GM23248 (cell line): ENCODE measurements around the gene SLC25A22. TPM values are rescaled to one million over a fixed set of nuclear protein-coding genes. Genes with fewer than 3 reads are reported as not detected.

Source experiments
- DNase-seq: peaks from one replicate; pipeline ENCODE4 v3.0.0-alpha.2; 2015
- H2AFZ ChIP-seq: fragments of 200-600 bp; sonication (generic); 2 replicates; pipeline ENCODE4 v1.6.1; 2016; ENCODE audit warnings: antibody characterized with exemption
- H3F3A ChIP-seq: fragments of 200-600 bp; sonication (generic); 2 replicates; pipeline ENCODE4 v1.6.1; 2016; ENCODE audit warnings: mild to moderate bottlenecking, antibody characterized with exemption, mixed run types; ENCODE audit not compliant: insufficient read depth
- H3K27ac ChIP-seq: fragments of 200-600 bp; sonication (generic); 2 replicates; pipeline ENCODE4 v1.5.1; 2016; ENCODE audit warnings: mild to moderate bottlenecking
- H3K27me3 ChIP-seq: fragments of 200-600 bp; sonication (generic); replicated peaks from 2 replicates; pipeline ENCODE4 v1.6.1; 2016; ENCODE audit warnings: mild to moderate bottlenecking; ENCODE audit not compliant: insufficient read depth
- H3K36me3 ChIP-seq: fragments of 200-600 bp; sonication (generic); 2 replicates; pipeline ENCODE4 v1.6.1; 2016; ENCODE audit warnings: low read depth, mild to moderate bottlenecking
- H3K4me1 ChIP-seq: fragments of 200-600 bp; sonication (generic); 2 replicates; pipeline ENCODE4 v1.6.1; 2016; ENCODE audit warnings: mild to moderate bottlenecking; ENCODE audit not compliant: insufficient read depth
- H3K4me2 ChIP-seq: fragments of 200-600 bp; sonication (generic); one replicate; pipeline ENCODE4 v1.6.1; 2016; ENCODE audit warnings: mild to moderate bottlenecking; ENCODE audit not compliant: unreplicated experiment
- H3K4me3 ChIP-seq: fragments of 200-600 bp; sonication (generic); 2 replicates; pipeline ENCODE4 v1.5.1; 2016; ENCODE audit warnings: mild to moderate bottlenecking
- H3K79me2 ChIP-seq: fragments of 200-600 bp; sonication (generic); 2 replicates; pipeline ENCODE4 v1.6.1; 2016; ENCODE audit warnings: mild to moderate bottlenecking; ENCODE audit not compliant: insufficient read depth
- H3K9ac ChIP-seq: fragments of 200-600 bp; sonication (generic); 2 replicates; pipeline ENCODE4 v1.6.1; 2016; ENCODE audit warnings: mild to moderate bottlenecking
- H3K9me2 ChIP-seq: fragments of 200-600 bp; sonication (generic); 2 replicates; pipeline ENCODE4 v1.6.1; 2016; ENCODE audit warnings: mixed run types, mild to moderate bottlenecking, moderate library complexity; ENCODE audit not compliant: insufficient read depth
- H3K9me3 ChIP-seq: fragments of 200-600 bp; sonication (generic); one replicate; pipeline ENCODE4 v1.6.1; 2017; ENCODE audit warnings: low read depth
- H4K20me1 ChIP-seq: fragments of 200-600 bp; sonication (generic); 2 replicates; pipeline ENCODE4 v1.6.0; 2016; ENCODE audit not compliant: insufficient read depth
- EZH2 ChIP-seq: fragments of 200-600 bp; sonication (generic); IDR thresholded peaks from 2 replicates; pipeline ENCODE4 v1.6.1; 2018; ENCODE audit warnings: antibody characterized with exemption, mild to moderate bottlenecking; ENCODE audit not compliant: insufficient read depth, poor library complexity, severe bottlenecking
- EZH2phosphoT487 ChIP-seq: fragments of 200-600 bp; sonication (generic); IDR thresholded peaks from 2 replicates; pipeline ENCODE4 v1.6.1; 2018; ENCODE audit warnings: antibody characterized with exemption, moderate library complexity, mild to moderate bottlenecking, low read depth; ENCODE audit not compliant: insufficient read depth
- WGBS, 2 experiments: methylation state at CpG; one replicate each; pipeline ENCODE4 v1.1.6; 2015 to 2017; ENCODE audit warnings: low lambda C conversion rate in 2 of 2, low coverage in 1 of 2; ENCODE audit errors: missing lambda C conversion rate in 2 of 2; 5-methylcytosine and 5-hydroxymethylcytosine counted together
- in situ Hi-C: fragments of 300-500 bp; cut with MboI; formaldehyde crosslinking; loops from 2 replicates; pipeline ENCODE4 v1.15.0; 2020
- polyA plus RNA-seq: library from polyadenylated mRNA; unstranded; fragments of >200 nt; fragmentation: Nextera tagmentation; extraction: Ambion mirVana; gene quantifications from 2 replicates; pipeline ENCODE4 v1.2.1, GENCODE V29; 2016
- total RNA-seq: library from RNA; depleted of rRNA; stranded (reverse); fragments of >200 nt; shearing (Covaris generic); gene quantifications from 2 replicates; pipeline ENCODE4 v1.2.3, GENCODE V29; 2014

The SLC25A22 gene
- total and polyA plus RNA-seq, 2 experiments from 2014 or later = 10.5 to 19.4 TPM

GRCh38 chr11:747158-748006, 50.7 kb downstream of the SLC25A22 start, which contains the start of gene TALDO1:
Gene TALDO1 (plus strand): TSS chr11:747464. CDS start chr11:747482, 18 bp downstream.
- Histone ChIP-seq H3K27ac (peak within 1 kb of the TSS; percentile 87), H3K9me3 (no peaks in the 10 kb centered on the region), H3K79me2 (peaks cover 51% of the 10 kb centered on the region), H2AFZ (peak within 1 kb of the TSS; percentile 85), H4K20me1 (no peaks in the 10 kb centered on the region), H3K4me3 (peak within 1 kb of the TSS; percentile 87), H3K9ac (peak within 1 kb of the TSS; percentile 93), H3F3A (peaks cover 9% of the 10 kb centered on the region; the same call in 1 of the 2 replicates), H3K4me1 (peaks cover 10% of the 10 kb centered on the region; the same call in 1 of the 2 replicates), H3K4me2 (peak within 1 kb of the TSS; percentile 93), H3K27me3 (no peaks in the 10 kb centered on the region), H3K36me3 (no peaks in the 10 kb centered on the region), H3K9me2 (no peaks in the 10 kb centered on the region)
- 1 to 2% methylated on average over 46 to 101 of the region's 112 CpGs for WGBS, 2 experiments
- peak; percentile 97 for DNase-seq
- TF ChIP-seq EZH2phosphoT487 (no peak), EZH2 (no peak)
- in situ Hi-C loops = no loop called here

- Histone ChIP-seq H3K36me3 (no peaks in the 10 kb centered on the region), H3K9me3 (no peaks in the 10 kb centered on the region), H3K9ac (peak overlapping the region; percentile 93), H3F3A (peaks cover 9% of the 10 kb centered on the region; the same call in 1 of the 2 replicates), H3K79me2 (peaks cover 42% of the 10 kb centered on the region), H3K4me3 (peak overlapping the region; percentile 87), H3K9me2 (no peaks in the 10 kb centered on the region), H3K27me3 (no peaks in the 10 kb centered on the region), H3K4me1 (peaks cover 10% of the 10 kb centered on the region; the same call in 1 of the 2 replicates), H3K4me2 (peak overlapping the region; percentile 63), H2AFZ (peak overlapping the region; percentile 85), H4K20me1 (no peaks in the 10 kb centered on the region), H3K27ac (no peak overlapping the region; the same call in 1 of the 2 replicates)
- DNase-seq = peak; percentile 52
- whole genome bisulfite sequencing, 2 experiments = 23% methylated on average over 31 to 45 of the region's 46 CpGs
- TF ChIP-seq EZH2phosphoT487 = no peak
- TF ChIP-seq EZH2 = no peak
- in situ Hi-C loops = no loop called here
Measured at GRCh38 chr11:746289-747157, 51.6 kb downstream of the SLC25A22 start.

- H3K4me3 ChIP-seq = no peak overlapping the region
- H3K4me1 ChIP-seq = peaks cover 10% of the 10 kb centered on the region; the same call in 1 of the 2 replicates
- no peak overlapping the region for H3K4me2 ChIP-seq
- no peak for TF ChIP-seq EZH2phosphoT487
- no peak for TF ChIP-seq EZH2
- H3K27ac ChIP-seq = no peak overlapping the region
- no peaks in the 10 kb centered on the region for H3K9me2 ChIP-seq
- H4K20me1 ChIP-seq = no peaks in the 10 kb centered on the region
- H2AFZ ChIP-seq = no peak overlapping the region
- no peaks in the 10 kb centered on the region for H3K27me3 ChIP-seq
- H3K9ac ChIP-seq = no peak overlapping the region
- H3K36me3 ChIP-seq = no peaks in the 10 kb centered on the region
- in situ Hi-C loops = no loop called here
- 48 to 62% methylated on average over 1 of the region's 1 CpG for WGBS, 2 experiments
- no peaks in the 10 kb centered on the region for H3K9me3 ChIP-seq
- DNase-seq = no peak
- H3F3A ChIP-seq = peaks cover 9% of the 10 kb centered on the region; the same call in 1 of the 2 replicates
- H3K79me2 ChIP-seq = peaks cover 31% of the 10 kb centered on the region
Measured at GRCh38 chr11:745428-745827, 52.7 kb downstream of the SLC25A22 start.

GRCh38 chr11:742571-743201, 55.4 kb downstream of the SLC25A22 start:
- H3K27ac ChIP-seq = no peak overlapping the region
- no peaks in the 10 kb centered on the region for H3K9me3 ChIP-seq
- H3K36me3 ChIP-seq = no peaks in the 10 kb centered on the region
- H2AFZ ChIP-seq = no peak overlapping the region
- no peaks in the 10 kb centered on the region for H4K20me1 ChIP-seq
- no peak for DNase-seq
- H3K27me3 ChIP-seq = 0 out of 2 replicates have a peak, but pooled peaks cover 4% of the 10 kb centered on the region
- no peaks in the 10 kb centered on the region for H3K4me1 ChIP-seq
- H3K4me2 ChIP-seq = no peak overlapping the region
- no peak overlapping the region for H3K4me3 ChIP-seq
- no peak overlapping the region for H3K9ac ChIP-seq
- no peak for TF ChIP-seq EZH2
- TF ChIP-seq EZH2phosphoT487 = no peak
- no peaks in the 10 kb centered on the region for H3K9me2 ChIP-seq
- no peaks in the 10 kb centered on the region for H3F3A ChIP-seq
- H3K79me2 ChIP-seq = peaks cover 4% of the 10 kb centered on the region
- 86 to 92% methylated on average over 4 of the region's 4 CpGs for WGBS, 2 experiments
- in situ Hi-C loops = no loop called here
